Measurements from ENCODE around the gene DLG2.

DLG2 gene

GRCh38 chr11:84965484-84965883 is 661.7 kb downstream of the DLG2 start:
- TF ChIP-seq FOXP2 (optimal IDR thresholded peaks at IDR 0.05; ENCODE audit: borderline replicate concordance, extremely low read depth, extremely low read length, insufficient read depth) (no peak), TAF1 (IDR thresholded peaks at IDR 0.05; ENCODE audit: borderline replicate concordance, insufficient read depth, low read length) (no peak), REST (IDR thresholded peaks at IDR 0.05; ENCODE audit: insufficient read depth in 1 of 2, low read depth in 2 of 2, low read length in 2 of 2) (no peak), POLR2AphosphoS5 (IDR thresholded peaks at IDR 0.05; ENCODE audit: low read depth, low read length) (no peak), SIN3A (IDR thresholded peaks at IDR 0.05; ENCODE audit: borderline replicate concordance, insufficient read depth, low read length) (no peak)

GRCh38 chr11:84963240-84963639 is 663.9 kb downstream of the DLG2 start:
- TF ChIP-seq REST (IDR thresholded peaks at IDR 0.05; ENCODE audit: insufficient read depth in 1 of 2, low read depth in 2 of 2, low read length in 2 of 2) (no peak), TAF1 (IDR thresholded peaks at IDR 0.05; ENCODE audit: borderline replicate concordance, insufficient read depth, low read length) (no peak), FOXP2 (optimal IDR thresholded peaks at IDR 0.05; ENCODE audit: borderline replicate concordance, extremely low read depth, extremely low read length, insufficient read depth) (no peak), POLR2AphosphoS5 (IDR thresholded peaks at IDR 0.05; ENCODE audit: low read depth, low read length) (no peak), SIN3A (IDR thresholded peaks at IDR 0.05; ENCODE audit: borderline replicate concordance, insufficient read depth, low read length) (no peak)

DNA sequence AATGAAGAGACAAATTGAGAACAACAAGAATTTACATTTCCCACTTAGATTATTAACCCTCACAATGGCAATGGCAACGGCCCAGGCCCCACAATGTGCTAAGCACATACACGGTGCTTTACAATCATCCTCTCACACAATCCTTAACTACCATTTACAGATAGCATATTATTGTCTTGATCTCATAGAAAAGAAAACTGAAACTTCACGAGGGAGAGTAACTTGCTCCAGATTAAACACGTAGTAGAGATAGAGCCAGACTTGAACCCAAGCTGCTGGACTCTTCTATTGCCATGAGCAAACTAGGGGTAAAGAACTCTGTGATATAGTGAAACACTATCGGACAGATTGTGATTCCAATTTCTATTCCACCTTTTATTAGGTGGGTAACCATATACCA is 665.1 kb downstream of the DLG2 start:
- TF ChIP-seq FOXP2 (optimal IDR thresholded peaks at IDR 0.05; ENCODE audit: borderline replicate concordance, extremely low read depth, extremely low read length, insufficient read depth) (no peak), TAF1 (IDR thresholded peaks at IDR 0.05; ENCODE audit: borderline replicate concordance, insufficient read depth, low read length) (no peak), SIN3A (IDR thresholded peaks at IDR 0.05; ENCODE audit: borderline replicate concordance, insufficient read depth, low read length) (no peak), POLR2AphosphoS5 (IDR thresholded peaks at IDR 0.05; ENCODE audit: low read depth, low read length) (no peak), REST (IDR thresholded peaks at IDR 0.05; ENCODE audit: insufficient read depth in 1 of 2, low read depth in 2 of 2, low read length in 2 of 2) (no peak)

- TF ChIP-seq SIN3A (IDR thresholded peaks at IDR 0.05; ENCODE audit: borderline replicate concordance, insufficient read depth, low read length) (no peak), POLR2AphosphoS5 (IDR thresholded peaks at IDR 0.05; ENCODE audit: low read depth, low read length) (no peak), REST (IDR thresholded peaks at IDR 0.05; ENCODE audit: insufficient read depth in 1 of 2, low read depth in 2 of 2, low read length in 2 of 2) (no peak), FOXP2 (optimal IDR thresholded peaks at IDR 0.05; ENCODE audit: borderline replicate concordance, extremely low read depth, extremely low read length, insufficient read depth) (no peak), TAF1 (IDR thresholded peaks at IDR 0.05; ENCODE audit: borderline replicate concordance, insufficient read depth, low read length) (no peak)
Measured at GRCh38 chr11:84958295-84958694, 668.8 kb downstream of the DLG2 start.
